HG02798 (cell line): Measurements from ENCODE around the gene RPS2.
A peak's percentile ranks its signal among the peaks of the same experiment; 100 is the strongest.

Experiments used
- ATAC-seq: cut with Tn5 transposase; IDR thresholded peaks from one replicate; pipeline ENCODE4 v1.9.1; 2021; ENCODE audit warnings: mild to moderate bottlenecking; ENCODE audit not compliant: unreplicated experiment, poor library complexity

The RPS2 gene

GRCh38 chr16:1999866-2000514 lies 35.4 kb upstream of the RPS2 start:
- ATAC-seq: no peak

- ATAC-seq: no peak
Measured at GRCh38 chr16:1998852-1999801, 34.5 kb upstream of the RPS2 start.

GRCh38 chr16:1998360-1998835 lies 33.8 kb upstream of the RPS2 start:
- no peak for ATAC-seq

GRCh38 chr16:1997494-1998359 lies 33.1 kb upstream of the RPS2 start:
- ATAC-seq: no peak

- no peak for ATAC-seq
Measured at GRCh38 chr16:1993731-1994131, 29.1 kb upstream of the RPS2 start.

GRCh38 chr16:1992704-1993317 lies 28.2 kb upstream of the RPS2 start:
- no peak for ATAC-seq

- ATAC-seq: peak; percentile 68
Measured at GRCh38 chr16:1991948-1992703, 27.5 kb upstream of the RPS2 start.

GRCh38 chr16:1991588-1991947 lies 26.9 kb upstream of the RPS2 start:
- no peak for ATAC-seq

GRCh38 chr16:1991135-1991551 lies 26.5 kb upstream of the RPS2 start:
- ATAC-seq: no peak

GRCh38 chr16:1990351-1991134 lies 25.9 kb upstream of the RPS2 start:
- ATAC-seq: no peak

- no peak for ATAC-seq
Measured at GRCh38 chr16:1990101-1990350, 25.4 kb upstream of the RPS2 start.

- no peak for ATAC-seq
Measured at GRCh38 chr16:1989209-1990100, 24.8 kb upstream of the RPS2 start, which contains the start of gene SYNGR3. TSS of gene SYNGR3 (plus strand) at chr16:1989970. CDS start at chr16:1990103, 133 bp downstream.

- ATAC-seq: no peak
Measured at GRCh38 chr16:1987198-1987597, 22.6 kb upstream of the RPS2 start.

- ATAC-seq: no peak
Measured at GRCh38 chr16:1985466-1986150, 21.0 kb upstream of the RPS2 start.

- ATAC-seq: peak; percentile 5
Measured at GRCh38 chr16:1984347-1985225, 20.0 kb upstream of the RPS2 start.
